ENCODE results near the gene AFG3L2.

AFG3L2 gene

GRCh38 chr18:12312976-12313375 lies 64.1 kb downstream of the AFG3L2 start:
- Histone ChIP-seq H3K36me3 (ENCODE audit: insufficient read depth, low read length) (peaks cover 73% of the 10 kb centered on the region), H3K27ac (peak overlapping the region; percentile 67), H3K9ac (ENCODE audit: insufficient read length) (no peak overlapping the region), H3K4me3 (peak overlapping the region; percentile 51), H3K9me3 (ENCODE audit: low read depth, low read length) (peaks cover 15% of the 10 kb centered on the region)
- TF ChIP-seq FOXP2 (optimal IDR thresholded peaks at IDR 0.05; ENCODE audit: control extremely low read depth, extremely low read length, insufficient read depth) (no peak), EZH2 (IDR thresholded peaks at IDR 0.05) (no peak), POLR2AphosphoS5 (IDR thresholded peaks at IDR 0.05; ENCODE audit: borderline replicate concordance, low read depth, low read length) (no peak)
- DNase-seq (ENCODE audit: low read depth, low spot score): no peak

- TF ChIP-seq EZH2 (IDR thresholded peaks at IDR 0.05) (no peak), FOXP2 (optimal IDR thresholded peaks at IDR 0.05; ENCODE audit: control extremely low read depth, extremely low read length, insufficient read depth) (no peak), POLR2AphosphoS5 (IDR thresholded peaks at IDR 0.05; ENCODE audit: borderline replicate concordance, low read depth, low read length) (no peak)
- Histone ChIP-seq H3K36me3 (ENCODE audit: insufficient read depth, low read length) (peaks cover 53% of the 10 kb centered on the region), H3K9me3 (ENCODE audit: low read depth, low read length) (peaks cover 15% of the 10 kb centered on the region), H3K4me3 (no peak overlapping the region; the same call in 1 of the 2 replicates), H3K27ac (no peak overlapping the region), H3K9ac (ENCODE audit: insufficient read length) (no peak overlapping the region)
- no peak for DNase-seq (ENCODE audit: low read depth, low spot score)
Observed at GRCh38 chr18:12310762-12311161, 66.3 kb downstream of the AFG3L2 start.

GRCh38 chr18:12309683-12310198 lies 67.3 kb downstream of the AFG3L2 start:
- H3K9ac ChIP-seq (ENCODE audit: insufficient read length): peak overlapping the region; percentile 85
- H3K4me3 ChIP-seq: peak overlapping the region; percentile 92
- peaks cover 15% of the 10 kb centered on the region for H3K9me3 ChIP-seq (ENCODE audit: low read depth, low read length)
- no peak overlapping the region for H3K27ac ChIP-seq
- H3K36me3 ChIP-seq (ENCODE audit: insufficient read depth, low read length): peaks cover 49% of the 10 kb centered on the region
- no peak for TF ChIP-seq EZH2 (IDR thresholded peaks at IDR 0.05)
- TF ChIP-seq POLR2AphosphoS5 (IDR thresholded peaks at IDR 0.05; ENCODE audit: borderline replicate concordance, low read depth, low read length): 0 out of 2 replicates have a peak, but pooled peaks have one; percentile 17
- TF ChIP-seq FOXP2 (optimal IDR thresholded peaks at IDR 0.05; ENCODE audit: control extremely low read depth, extremely low read length, insufficient read depth): no peak
- no peak for DNase-seq (ENCODE audit: low read depth, low spot score)

- H3K9me3 ChIP-seq (ENCODE audit: low read depth, low read length): peaks cover 15% of the 10 kb centered on the region
- peak overlapping the region; percentile 92 for H3K4me3 ChIP-seq
- TF ChIP-seq POLR2AphosphoS5 (IDR thresholded peaks at IDR 0.05; ENCODE audit: borderline replicate concordance, low read depth, low read length) (no peak), FOXP2 (optimal IDR thresholded peaks at IDR 0.05; ENCODE audit: control extremely low read depth, extremely low read length, insufficient read depth) (no peak), EZH2 (IDR thresholded peaks at IDR 0.05) (no peak)
- peak overlapping the region; percentile 35; the same call in 1 of the 2 replicates for H3K27ac ChIP-seq
- peak overlapping the region; percentile 85 for H3K9ac ChIP-seq (ENCODE audit: insufficient read length)
- H3K36me3 ChIP-seq (ENCODE audit: insufficient read depth, low read length): peaks cover 42% of the 10 kb centered on the region
- no peak for DNase-seq (ENCODE audit: low read depth, low spot score)
Observed at GRCh38 chr18:12308386-12309100, 68.5 kb downstream of the AFG3L2 start.

GRCh38 chr18:12307701-12308385 lies 69.2 kb downstream of the AFG3L2 start, which contains the start of gene TUBB6:
Gene TUBB6, plus strand, starts transcription at chr18:12308241. Its CDS starts 52 bp downstream, at chr18:12308293.
- H3K9me3 ChIP-seq (ENCODE audit: low read depth, low read length): peaks cover 15% of the 10 kb centered on the region
- peak within 1 kb of the TSS; percentile 70 for H3K27ac ChIP-seq
- DNase-seq (ENCODE audit: low read depth, low spot score): no peak
- H3K9ac ChIP-seq (ENCODE audit: insufficient read length): peak within 1 kb of the TSS; percentile 85
- peak within 1 kb of the TSS; percentile 92 for H3K4me3 ChIP-seq
- H3K36me3 ChIP-seq (ENCODE audit: insufficient read depth, low read length): peaks cover 35% of the 10 kb centered on the region
- TF ChIP-seq EZH2 (IDR thresholded peaks at IDR 0.05) (no peak), POLR2AphosphoS5 (IDR thresholded peaks at IDR 0.05; ENCODE audit: borderline replicate concordance, low read depth, low read length) (peak; percentile 73), FOXP2 (optimal IDR thresholded peaks at IDR 0.05; ENCODE audit: control extremely low read depth, extremely low read length, insufficient read depth) (no peak)

GRCh38 chr18:12306752-12307700 lies 70.0 kb downstream of the AFG3L2 start:
- Histone ChIP-seq H3K36me3 (ENCODE audit: insufficient read depth, low read length) (peaks cover 28% of the 10 kb centered on the region), H3K4me3 (peak overlapping the region; percentile 92), H3K9me3 (ENCODE audit: low read depth, low read length) (peaks cover 12% of the 10 kb centered on the region), H3K27ac (peak overlapping the region; percentile 70), H3K9ac (ENCODE audit: insufficient read length) (peak overlapping the region; percentile 62)
- no peak for DNase-seq (ENCODE audit: low read depth, low spot score)
- no peak for TF ChIP-seq POLR2AphosphoS5 (IDR thresholded peaks at IDR 0.05; ENCODE audit: borderline replicate concordance, low read depth, low read length)
- no peak for TF ChIP-seq EZH2 (IDR thresholded peaks at IDR 0.05)
- TF ChIP-seq FOXP2 (optimal IDR thresholded peaks at IDR 0.05; ENCODE audit: control extremely low read depth, extremely low read length, insufficient read depth): no peak

- peaks cover 5% of the 10 kb centered on the region; the same call in 1 of the 2 replicates for H3K9me3 ChIP-seq (ENCODE audit: low read depth, low read length)
- H3K36me3 ChIP-seq (ENCODE audit: insufficient read depth, low read length): peaks cover 18% of the 10 kb centered on the region
- no peak overlapping the region for H3K27ac ChIP-seq
- no peak for TF ChIP-seq POLR2AphosphoS5 (IDR thresholded peaks at IDR 0.05; ENCODE audit: borderline replicate concordance, low read depth, low read length)
- TF ChIP-seq EZH2 (IDR thresholded peaks at IDR 0.05): no peak
- TF ChIP-seq FOXP2 (optimal IDR thresholded peaks at IDR 0.05; ENCODE audit: control extremely low read depth, extremely low read length, insufficient read depth): no peak
- H3K9ac ChIP-seq (ENCODE audit: insufficient read length): no peak overlapping the region
- H3K4me3 ChIP-seq: peak overlapping the region; percentile 92; the same call in 1 of the 2 replicates
- DNase-seq (ENCODE audit: low read depth, low spot score): no peak
Observed at GRCh38 chr18:12305930-12306629, 70.9 kb downstream of the AFG3L2 start.

All from SK-N-MC (cell line).